Measurements from ENCODE around the gene MCOLN3.

The MCOLN3 gene

DNA sequence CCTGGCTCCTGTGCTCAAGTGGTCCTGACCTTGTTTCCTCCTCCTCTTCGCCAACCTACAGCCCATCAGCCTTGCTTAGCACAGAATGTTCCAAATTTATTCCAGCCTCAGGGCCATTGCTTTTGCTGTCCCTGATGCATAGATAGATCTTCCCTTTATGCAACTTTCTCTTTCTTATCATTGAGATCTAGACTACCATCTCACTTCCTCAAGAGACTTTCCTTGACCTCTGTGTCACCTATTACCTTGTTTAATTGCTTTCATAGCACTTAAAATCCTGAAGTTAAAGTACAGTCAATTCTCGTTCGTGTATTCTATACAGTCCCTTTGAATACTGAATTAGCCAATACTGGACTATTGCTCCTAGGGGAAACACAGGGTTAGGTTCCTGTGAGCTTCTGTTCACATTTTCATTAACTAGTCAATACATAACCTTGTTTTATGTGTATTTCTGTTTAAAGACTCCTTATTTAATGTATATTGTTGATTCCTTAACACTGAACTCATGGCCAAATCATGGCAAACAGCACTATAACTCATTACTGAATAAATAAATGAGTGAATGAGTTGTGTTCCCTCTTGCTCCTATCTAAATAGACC is 26.2 kb upstream of the MCOLN3 start:
- H3F3A ChIP-seq (ENCODE audit: control insufficient read depth, insufficient read depth), result no peaks in the 10 kb centered on the region
- TF ChIP-seq EZH2phosphoT487 (IDR thresholded peaks at IDR 0.05; ENCODE audit: borderline replicate concordance, low read length), result no peak
- TF ChIP-seq, protein P1, sequence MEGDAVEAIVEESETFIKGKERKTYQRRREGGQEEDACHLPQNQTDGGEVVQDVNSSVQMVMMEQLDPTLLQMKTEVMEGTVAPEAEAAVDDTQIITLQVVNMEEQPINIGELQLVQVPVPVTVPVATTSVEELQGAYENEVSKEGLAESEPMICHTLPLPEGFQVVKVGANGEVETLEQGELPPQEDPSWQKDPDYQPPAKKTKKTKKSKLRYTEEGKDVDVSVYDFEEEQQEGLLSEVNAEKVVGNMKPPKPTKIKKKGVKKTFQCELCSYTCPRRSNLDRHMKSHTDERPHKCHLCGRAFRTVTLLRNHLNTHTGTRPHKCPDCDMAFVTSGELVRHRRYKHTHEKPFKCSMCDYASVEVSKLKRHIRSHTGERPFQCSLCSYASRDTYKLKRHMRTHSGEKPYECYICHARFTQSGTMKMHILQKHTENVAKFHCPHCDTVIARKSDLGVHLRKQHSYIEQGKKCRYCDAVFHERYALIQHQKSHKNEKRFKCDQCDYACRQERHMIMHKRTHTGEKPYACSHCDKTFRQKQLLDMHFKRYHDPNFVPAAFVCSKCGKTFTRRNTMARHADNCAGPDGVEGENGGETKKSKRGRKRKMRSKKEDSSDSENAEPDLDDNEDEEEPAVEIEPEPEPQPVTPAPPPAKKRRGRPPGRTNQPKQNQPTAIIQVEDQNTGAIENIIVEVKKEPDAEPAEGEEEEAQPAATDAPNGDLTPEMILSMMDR (IDR thresholded peaks at IDR 0.05; ENCODE audit: low read depth, low read length, poor library complexity, severe bottlenecking), result no peak
- peaks cover 5% of the 10 kb centered on the region; the same call in 1 of the 2 replicates for H3K27me3 ChIP-seq (ENCODE audit: control insufficient read depth, low read length)
- no peaks in the 10 kb centered on the region for H3K9me2 ChIP-seq (replicated peaks; ENCODE audit: control insufficient read depth, low read length)
- no peak overlapping the region for H3K4me3 ChIP-seq (ENCODE audit: low read length)
- no peak overlapping the region for H3K27ac ChIP-seq (ENCODE audit: low read depth, low read length)
- H3K36me3 ChIP-seq (ENCODE audit: control insufficient read depth, low read length), result no peaks in the 10 kb centered on the region
- H4K20me1 ChIP-seq (ENCODE audit: control insufficient read depth, insufficient read depth, low read depth, low read length), result no peaks in the 10 kb centered on the region
- H3K4me1 ChIP-seq (ENCODE audit: control insufficient read depth, low read length), result no peaks in the 10 kb centered on the region
- H3K9me3 ChIP-seq (ENCODE audit: control insufficient read depth, insufficient read depth, low read length), result no peaks in the 10 kb centered on the region
- no peaks in the 10 kb centered on the region for H3K79me2 ChIP-seq (ENCODE audit: control insufficient read depth, low read length)
- H3K4me2 ChIP-seq (ENCODE audit: low read length), result no peak overlapping the region

DNA sequence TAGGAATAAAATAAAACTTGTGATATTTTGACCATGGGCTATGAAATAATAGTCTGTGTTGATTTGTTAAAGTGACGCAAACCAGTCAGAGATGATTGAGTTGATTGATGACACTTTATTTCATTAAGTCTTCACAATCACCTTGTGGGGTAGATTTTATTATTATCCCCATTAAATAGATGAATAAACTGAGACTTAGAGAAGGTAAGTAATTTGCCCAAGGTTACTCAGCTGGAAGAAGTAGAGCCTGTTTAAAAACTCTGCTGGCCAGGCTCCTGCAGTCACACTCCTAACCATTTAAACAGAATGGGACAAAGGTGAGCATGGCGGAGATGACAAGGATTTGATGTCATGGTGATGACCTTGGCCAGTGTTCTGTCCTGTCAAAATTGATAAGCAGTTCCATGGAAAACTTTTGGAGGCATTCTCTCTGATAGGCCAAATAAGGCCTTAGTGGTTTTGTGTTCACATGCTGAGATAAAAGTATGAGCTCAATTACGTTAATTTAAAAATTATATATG is 22.7 kb upstream of the MCOLN3 start:
- H3F3A ChIP-seq (ENCODE audit: control insufficient read depth, insufficient read depth), result no peaks in the 10 kb centered on the region
- TF ChIP-seq, protein P1 (IDR thresholded peaks at IDR 0.05; ENCODE audit: low read depth, low read length, poor library complexity, severe bottlenecking), result no peak
- TF ChIP-seq EZH2phosphoT487 (IDR thresholded peaks at IDR 0.05; ENCODE audit: borderline replicate concordance, low read length), result no peak
- H3K9me3 ChIP-seq (ENCODE audit: control insufficient read depth, insufficient read depth, low read length), result no peaks in the 10 kb centered on the region
- 0 out of 2 replicates have a peak, but pooled peaks cover 3% of the 10 kb centered on the region for H3K27me3 ChIP-seq (ENCODE audit: control insufficient read depth, low read length)
- H3K36me3 ChIP-seq (ENCODE audit: control insufficient read depth, low read length), result no peaks in the 10 kb centered on the region
- no peaks in the 10 kb centered on the region for H3K79me2 ChIP-seq (ENCODE audit: control insufficient read depth, low read length)
- no peak overlapping the region for H3K4me2 ChIP-seq (ENCODE audit: low read length)
- no peaks in the 10 kb centered on the region for H4K20me1 ChIP-seq (ENCODE audit: control insufficient read depth, insufficient read depth, low read depth, low read length)
- no peak overlapping the region for H3K4me3 ChIP-seq (ENCODE audit: low read length)
- H3K27ac ChIP-seq (ENCODE audit: low read depth, low read length), result no peak overlapping the region
- H3K9me2 ChIP-seq (replicated peaks; ENCODE audit: control insufficient read depth, low read length), result no peaks in the 10 kb centered on the region
- no peaks in the 10 kb centered on the region for H3K4me1 ChIP-seq (ENCODE audit: control insufficient read depth, low read length)

DNA sequence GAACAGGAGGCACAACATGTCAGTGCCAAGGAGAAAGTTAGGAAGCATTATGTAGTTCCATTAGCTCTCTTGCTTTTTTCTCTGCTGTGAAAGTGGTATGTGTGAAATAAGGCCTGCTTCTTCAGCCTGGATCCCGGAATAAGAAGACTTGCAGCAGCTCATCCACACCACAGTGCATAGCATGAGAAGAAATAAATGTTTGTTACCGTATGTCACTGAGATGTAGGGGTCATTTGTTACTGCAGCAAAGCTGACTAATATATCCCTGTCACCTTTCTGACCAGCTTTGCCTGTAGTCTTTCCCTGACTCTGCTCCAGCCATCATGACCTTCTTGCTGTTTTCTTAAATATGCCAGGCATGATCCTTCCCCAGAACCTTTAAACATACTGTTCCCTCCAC is 20.5 kb upstream of the MCOLN3 start:
- Histone ChIP-seq H3F3A (ENCODE audit: control insufficient read depth, insufficient read depth) (no peaks in the 10 kb centered on the region), H3K27me3 (ENCODE audit: control insufficient read depth, low read length) (peaks cover 8% of the 10 kb centered on the region; the same call in 1 of the 2 replicates), H3K27ac (ENCODE audit: low read depth, low read length) (no peak overlapping the region), H4K20me1 (ENCODE audit: control insufficient read depth, insufficient read depth, low read depth, low read length) (no peaks in the 10 kb centered on the region), H3K4me2 (ENCODE audit: low read length) (no peak overlapping the region), H3K4me1 (ENCODE audit: control insufficient read depth, low read length) (no peaks in the 10 kb centered on the region), H3K9me3 (ENCODE audit: control insufficient read depth, insufficient read depth, low read length) (no peaks in the 10 kb centered on the region), H3K9me2 (replicated peaks; ENCODE audit: control insufficient read depth, low read length) (no peaks in the 10 kb centered on the region), H3K36me3 (ENCODE audit: control insufficient read depth, low read length) (no peaks in the 10 kb centered on the region), H3K79me2 (ENCODE audit: control insufficient read depth, low read length) (no peaks in the 10 kb centered on the region), H3K4me3 (ENCODE audit: low read length) (no peak overlapping the region)
- TF ChIP-seq, protein P1 (IDR thresholded peaks at IDR 0.05; ENCODE audit: low read depth, low read length, poor library complexity, severe bottlenecking), result no peak
